Measurements from ENCODE around the gene PPP1R12B.

The PPP1R12B gene

DNA sequence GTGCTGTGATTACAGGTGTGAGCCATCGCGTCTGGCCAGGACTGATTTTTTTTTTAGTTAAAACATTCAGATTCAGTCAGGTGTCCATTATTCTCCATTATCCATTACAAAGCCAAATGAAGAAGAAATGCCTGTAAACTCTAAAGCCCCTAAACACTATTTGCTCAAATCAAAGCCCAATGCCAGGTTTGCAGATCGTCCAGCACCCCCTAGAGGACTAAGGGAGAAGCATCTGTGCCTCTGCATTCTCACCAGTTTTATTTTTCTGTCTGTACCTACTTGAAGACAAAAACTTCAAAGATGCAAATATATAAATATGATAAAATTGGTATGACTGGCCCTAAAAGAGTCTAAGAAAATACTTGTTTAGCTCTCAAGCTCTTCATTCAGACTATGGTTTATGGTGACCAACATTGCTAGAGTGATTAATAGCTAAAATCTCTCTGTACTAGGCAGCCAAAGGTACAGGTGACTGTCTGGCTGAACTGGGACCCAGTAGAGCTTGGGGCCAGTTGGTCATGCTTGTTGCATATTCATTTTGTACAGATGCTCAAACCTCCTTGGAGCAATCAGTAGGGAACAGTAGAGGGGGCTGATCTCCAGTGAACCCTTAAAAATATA lies 223.3 kb downstream of the PPP1R12B start:
- Mint-ChIP-seq H3K27me3 (ENCODE audit: low read depth, poor library complexity) (peaks cover 3% of the 10 kb centered on the region), H3K9me3 (no peaks in the 10 kb centered on the region), H3K27ac (no peak overlapping the region), H3K4me3 (no peak overlapping the region), H3K36me3 (ENCODE audit: low read depth) (no peaks in the 10 kb centered on the region), H3K4me1 (peaks cover 29% of the 10 kb centered on the region)
- DNase-seq = no peak
- TF ChIP-seq, protein P1, sequence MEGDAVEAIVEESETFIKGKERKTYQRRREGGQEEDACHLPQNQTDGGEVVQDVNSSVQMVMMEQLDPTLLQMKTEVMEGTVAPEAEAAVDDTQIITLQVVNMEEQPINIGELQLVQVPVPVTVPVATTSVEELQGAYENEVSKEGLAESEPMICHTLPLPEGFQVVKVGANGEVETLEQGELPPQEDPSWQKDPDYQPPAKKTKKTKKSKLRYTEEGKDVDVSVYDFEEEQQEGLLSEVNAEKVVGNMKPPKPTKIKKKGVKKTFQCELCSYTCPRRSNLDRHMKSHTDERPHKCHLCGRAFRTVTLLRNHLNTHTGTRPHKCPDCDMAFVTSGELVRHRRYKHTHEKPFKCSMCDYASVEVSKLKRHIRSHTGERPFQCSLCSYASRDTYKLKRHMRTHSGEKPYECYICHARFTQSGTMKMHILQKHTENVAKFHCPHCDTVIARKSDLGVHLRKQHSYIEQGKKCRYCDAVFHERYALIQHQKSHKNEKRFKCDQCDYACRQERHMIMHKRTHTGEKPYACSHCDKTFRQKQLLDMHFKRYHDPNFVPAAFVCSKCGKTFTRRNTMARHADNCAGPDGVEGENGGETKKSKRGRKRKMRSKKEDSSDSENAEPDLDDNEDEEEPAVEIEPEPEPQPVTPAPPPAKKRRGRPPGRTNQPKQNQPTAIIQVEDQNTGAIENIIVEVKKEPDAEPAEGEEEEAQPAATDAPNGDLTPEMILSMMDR (IDR thresholded peaks at IDR 0.05) = peak; percentile 70

DNA sequence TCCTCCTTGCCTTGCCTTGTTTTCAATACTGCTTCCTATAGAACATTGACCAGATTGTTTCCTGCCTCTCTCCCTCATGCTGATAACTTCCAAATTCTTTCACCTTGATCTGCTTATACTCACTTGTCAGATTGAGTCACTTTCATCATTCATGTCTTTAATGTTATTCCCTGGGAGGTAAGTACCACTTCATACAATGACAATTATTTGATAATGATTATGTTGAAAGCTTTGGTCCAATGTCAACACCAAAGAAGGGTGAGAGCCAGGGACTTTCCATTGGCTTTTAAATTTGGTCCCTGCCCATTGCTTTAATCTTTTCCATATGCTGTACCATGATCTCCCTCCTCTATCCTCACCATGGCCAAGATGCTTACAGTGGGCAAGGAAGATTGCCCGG lies 224.4 kb downstream of the PPP1R12B start:
- peaks cover 6% of the 10 kb centered on the region for H3K27me3 Mint-ChIP-seq (ENCODE audit: low read depth, poor library complexity)
- no peak overlapping the region for H3K27ac Mint-ChIP-seq
- H3K4me1 Mint-ChIP-seq = peaks cover 31% of the 10 kb centered on the region
- H3K4me3 Mint-ChIP-seq = no peak overlapping the region
- TF ChIP-seq, protein P1 (IDR thresholded peaks at IDR 0.05) = no peak
- no peaks in the 10 kb centered on the region for H3K36me3 Mint-ChIP-seq (ENCODE audit: low read depth)
- DNase-seq = no peak
- no peaks in the 10 kb centered on the region for H3K9me3 Mint-ChIP-seq

DNA sequence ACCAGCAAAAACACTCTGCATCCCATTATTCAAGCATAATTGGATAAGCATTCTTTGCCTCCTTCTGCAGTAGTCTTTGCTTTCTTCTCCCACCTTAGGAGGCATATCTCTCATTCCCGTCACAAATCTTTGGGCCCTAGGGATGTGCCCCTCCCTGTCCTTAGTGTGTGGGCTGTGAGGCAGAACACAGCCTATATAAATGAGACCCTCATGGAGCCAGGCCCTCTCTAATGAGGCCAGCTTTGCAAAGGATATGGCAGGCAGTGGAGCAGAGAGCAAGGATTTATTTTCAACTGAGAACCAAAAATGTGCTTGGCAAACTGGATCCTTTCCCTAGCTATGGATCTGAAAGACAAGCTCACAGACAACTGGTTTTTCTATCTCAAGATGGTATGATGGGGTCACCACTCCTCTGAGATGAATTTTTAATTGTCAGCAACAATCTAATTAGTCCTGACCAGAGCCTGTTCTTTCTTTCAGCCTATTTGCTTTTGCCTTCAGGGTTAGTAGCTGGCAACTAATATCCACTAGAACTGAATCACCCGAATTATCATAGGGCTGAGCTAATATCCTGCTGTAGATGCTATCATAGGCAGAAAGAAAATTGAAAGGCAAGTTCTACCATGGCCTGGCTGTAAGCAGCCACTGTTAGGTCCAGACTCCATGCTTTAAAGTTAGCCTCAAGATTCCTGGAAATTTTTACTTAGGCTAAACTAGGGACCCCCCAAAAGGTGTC lies 227.6 kb downstream of the PPP1R12B start:
- H3K4me3 Mint-ChIP-seq = no peak overlapping the region
- DNase-seq = no peak
- H3K27ac Mint-ChIP-seq = no peak overlapping the region
- TF ChIP-seq, protein P1 (IDR thresholded peaks at IDR 0.05) = no peak
- no peaks in the 10 kb centered on the region for H3K9me3 Mint-ChIP-seq
- peaks cover 7% of the 10 kb centered on the region for H3K27me3 Mint-ChIP-seq (ENCODE audit: low read depth, poor library complexity)
- H3K4me1 Mint-ChIP-seq = peaks cover 50% of the 10 kb centered on the region
- peaks cover 6% of the 10 kb centered on the region for H3K36me3 Mint-ChIP-seq (ENCODE audit: low read depth)

DNA sequence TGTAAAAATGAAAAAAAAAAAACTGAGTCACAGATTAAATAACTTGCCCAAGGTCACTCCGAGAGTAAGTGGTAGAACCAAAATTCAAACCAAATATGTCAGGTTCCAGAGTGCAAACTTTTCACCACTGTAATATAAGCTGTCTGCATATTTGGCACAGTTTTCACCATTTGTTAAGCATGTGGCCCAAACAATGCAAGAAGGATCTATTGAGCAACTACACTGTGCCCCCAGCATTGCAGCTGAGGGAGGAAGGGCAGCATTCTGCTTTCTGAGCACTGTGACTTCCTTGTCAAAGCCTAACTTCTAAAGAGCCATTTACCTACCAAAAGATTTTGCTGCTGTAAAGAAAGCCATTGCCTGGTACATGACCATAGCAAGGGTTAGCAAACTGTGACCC lies 228.3 kb downstream of the PPP1R12B start:
- H3K4me1 Mint-ChIP-seq = peaks cover 53% of the 10 kb centered on the region
- no peak overlapping the region for H3K27ac Mint-ChIP-seq
- no peaks in the 10 kb centered on the region for H3K9me3 Mint-ChIP-seq
- H3K4me3 Mint-ChIP-seq = no peak overlapping the region
- peaks cover 7% of the 10 kb centered on the region for H3K27me3 Mint-ChIP-seq (ENCODE audit: low read depth, poor library complexity)
- TF ChIP-seq, protein P1 (IDR thresholded peaks at IDR 0.05) = no peak
- DNase-seq = no peak
- H3K36me3 Mint-ChIP-seq (ENCODE audit: low read depth) = peaks cover 12% of the 10 kb centered on the region

DNA sequence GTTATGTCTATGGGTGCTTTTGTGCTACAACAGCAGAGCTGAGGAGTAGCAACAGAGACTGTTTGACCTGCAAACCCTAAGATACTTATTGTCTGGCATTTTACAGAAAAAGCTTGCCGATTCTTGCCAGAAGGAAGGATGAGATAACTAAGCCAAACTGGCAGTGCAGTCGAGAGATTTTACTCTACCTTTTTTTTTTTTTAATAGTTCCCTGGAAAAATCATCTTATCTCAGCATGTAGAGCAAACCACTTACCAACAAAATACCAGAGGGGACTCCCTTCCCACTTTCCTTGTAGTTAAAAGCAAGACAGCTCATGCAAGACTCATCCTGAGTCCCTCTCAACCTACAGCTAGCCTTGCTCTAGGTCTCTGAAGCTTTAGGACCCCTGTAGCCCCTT lies 228.9 kb downstream of the PPP1R12B start:
- TF ChIP-seq, protein P1 (IDR thresholded peaks at IDR 0.05) = no peak
- no peak for DNase-seq
- Mint-ChIP-seq H3K27ac (no peak overlapping the region), H3K4me3 (no peak overlapping the region), H3K27me3 (ENCODE audit: low read depth, poor library complexity) (peaks cover 7% of the 10 kb centered on the region), H3K4me1 (peaks cover 59% of the 10 kb centered on the region), H3K9me3 (no peaks in the 10 kb centered on the region), H3K36me3 (ENCODE audit: low read depth) (peaks cover 12% of the 10 kb centered on the region)
